GM18502 (cell line): ENCODE measurements around the gene ANKRD27.
"Not testable (repeated sequence)": the region's sequence is repeated elsewhere in the genome, so short reads cannot be mapped to it uniquely, and the experiment has no call there.

Experiments
- ATAC-seq: cut with Tn5 transposase; IDR thresholded peaks from one replicate; pipeline ENCODE4 v1.9.1; 2021; ENCODE audit warnings: mild to moderate bottlenecking; ENCODE audit not compliant: unreplicated experiment, poor library complexity

Gene ANKRD27

GRCh38 chr19:32611161-32611560 is 63.8 kb downstream of the ANKRD27 start:
- no peak for ATAC-seq

- no peak for ATAC-seq
Measured at GRCh38 chr19:32607479-32607878, 67.5 kb downstream of the ANKRD27 start.

- no peak for ATAC-seq
Measured at GRCh38 chr19:32606289-32606688, 68.7 kb downstream of the ANKRD27 start.

GRCh38 chr19:32605544-32605943 is 69.4 kb downstream of the ANKRD27 start:
- no peak for ATAC-seq

GRCh38 chr19:32603961-32604360 is 71.0 kb downstream of the ANKRD27 start:
- ATAC-seq = no peak

GRCh38 chr19:32599736-32600157 is 75.2 kb downstream of the ANKRD27 start:
- ATAC-seq = no peak

GRCh38 chr19:32599258-32599657 is 75.7 kb downstream of the ANKRD27 start:
- no peak for ATAC-seq

- no peak for ATAC-seq
Measured at GRCh38 chr19:32598022-32598421, 77.0 kb downstream of the ANKRD27 start.

- no peak for ATAC-seq
Measured at GRCh38 chr19:32595491-32595890, 79.5 kb downstream of the ANKRD27 start.

GRCh38 chr19:32594021-32594420 is 81.0 kb downstream of the ANKRD27 start:
- ATAC-seq = no peak

- ATAC-seq = not testable (repeated sequence)
Measured at GRCh38 chr19:32587747-32588504, 87.1 kb downstream of the ANKRD27 start.

GRCh38 chr19:32581705-32582179 is 93.2 kb downstream of the ANKRD27 start:
- ATAC-seq = peak; percentile 11

GRCh38 chr19:32580901-32581704 is 93.9 kb downstream of the ANKRD27 start, which contains the start of gene PDCD5:
Gene PDCD5 (plus strand): TSS chr19:32581190. CDS start chr19:32581262, 72 bp downstream.
- peak; percentile 90 for ATAC-seq

- ATAC-seq = peak; percentile 24
Measured at GRCh38 chr19:32580353-32580900, 94.6 kb downstream of the ANKRD27 start.

- ATAC-seq = no peak
Measured at GRCh38 chr19:32576790-32577189, 98.2 kb downstream of the ANKRD27 start.

- ATAC-seq = no peak
Measured at GRCh38 chr19:32573492-32573794, 101.5 kb downstream of the ANKRD27 start.

GRCh38 chr19:32572700-32573491 is 102.1 kb downstream of the ANKRD27 start:
- not testable (repeated sequence) for ATAC-seq

GRCh38 chr19:32571471-32572075 is 103.4 kb downstream of the ANKRD27 start:
- not testable (repeated sequence) for ATAC-seq

- no peak for ATAC-seq
Measured at GRCh38 chr19:32570081-32570785, 104.7 kb downstream of the ANKRD27 start.
